ENCODE measurements around the gene SPDEF. TPM values are rescaled to one million over a fixed set of nuclear protein-coding genes. Genes with fewer than 3 reads are reported as not detected.
A peak's percentile ranks its signal among the peaks of the same experiment; 100 is the strongest.

SPDEF gene
- total RNA-seq, 1 donor from 2014 or later: not detected

DNA sequence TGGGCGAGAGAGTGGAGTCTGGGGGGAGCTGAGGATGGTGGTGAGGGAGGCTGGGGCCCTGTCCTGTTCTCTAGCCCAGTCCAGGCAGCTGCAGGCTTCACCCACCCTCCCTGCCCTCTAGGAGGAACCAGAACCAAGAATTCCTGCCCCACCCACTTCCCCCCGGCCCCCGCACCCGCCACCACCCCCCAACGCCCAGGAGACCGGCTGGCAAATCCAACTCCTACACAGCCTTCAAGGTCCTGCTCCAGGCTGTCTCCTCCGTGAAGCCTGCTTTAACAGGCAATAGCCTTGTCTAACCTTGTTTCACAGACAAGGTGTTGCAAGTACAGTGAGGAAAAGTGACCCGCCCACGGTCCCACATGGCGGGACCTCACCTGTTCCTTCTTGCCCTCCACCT lies 2.4 kb downstream of the SPDEF start:
- no peak overlapping the region for H3K4me3 ChIP-seq
- no peaks in the 10 kb centered on the region for H3K36me3 Mint-ChIP-seq
- H2AFZ ChIP-seq (replicated peaks): no peak overlapping the region
- H3K4me3 Mint-ChIP-seq: no peak overlapping the region
- peak overlapping the region; percentile 65 for H3K27ac Mint-ChIP-seq
- no peak overlapping the region for H3K4me2 ChIP-seq
- H3K9me3 ChIP-seq (ENCODE audit: low read depth): no peaks in the 10 kb centered on the region
- peaks cover 30% of the 10 kb centered on the region for H3K4me1 Mint-ChIP-seq
- peaks cover 5% of the 10 kb centered on the region for H3K4me1 ChIP-seq
- no peaks in the 10 kb centered on the region for H3F3A ChIP-seq (ENCODE audit: low read depth)
- H4K20me1 ChIP-seq (ENCODE audit: low read depth): no peaks in the 10 kb centered on the region
- no peak overlapping the region for H3K27ac ChIP-seq
- no peaks in the 10 kb centered on the region for H3K9me3 Mint-ChIP-seq
- no peaks in the 10 kb centered on the region for H3K36me3 ChIP-seq
- no peaks in the 10 kb centered on the region for H3K79me2 ChIP-seq (ENCODE audit: low read depth)
- TF ChIP-seq EZH2phosphoT487 (IDR thresholded peaks at IDR 0.05) (no peak), EZH2 (IDR thresholded peaks at IDR 0.05) (no peak)
- TF ChIP-seq, protein P1, sequence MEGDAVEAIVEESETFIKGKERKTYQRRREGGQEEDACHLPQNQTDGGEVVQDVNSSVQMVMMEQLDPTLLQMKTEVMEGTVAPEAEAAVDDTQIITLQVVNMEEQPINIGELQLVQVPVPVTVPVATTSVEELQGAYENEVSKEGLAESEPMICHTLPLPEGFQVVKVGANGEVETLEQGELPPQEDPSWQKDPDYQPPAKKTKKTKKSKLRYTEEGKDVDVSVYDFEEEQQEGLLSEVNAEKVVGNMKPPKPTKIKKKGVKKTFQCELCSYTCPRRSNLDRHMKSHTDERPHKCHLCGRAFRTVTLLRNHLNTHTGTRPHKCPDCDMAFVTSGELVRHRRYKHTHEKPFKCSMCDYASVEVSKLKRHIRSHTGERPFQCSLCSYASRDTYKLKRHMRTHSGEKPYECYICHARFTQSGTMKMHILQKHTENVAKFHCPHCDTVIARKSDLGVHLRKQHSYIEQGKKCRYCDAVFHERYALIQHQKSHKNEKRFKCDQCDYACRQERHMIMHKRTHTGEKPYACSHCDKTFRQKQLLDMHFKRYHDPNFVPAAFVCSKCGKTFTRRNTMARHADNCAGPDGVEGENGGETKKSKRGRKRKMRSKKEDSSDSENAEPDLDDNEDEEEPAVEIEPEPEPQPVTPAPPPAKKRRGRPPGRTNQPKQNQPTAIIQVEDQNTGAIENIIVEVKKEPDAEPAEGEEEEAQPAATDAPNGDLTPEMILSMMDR (IDR thresholded peaks at IDR 0.05): no peak
- H3K27me3 ChIP-seq: no peaks in the 10 kb centered on the region
- H3K27me3 Mint-ChIP-seq (ENCODE audit: insufficient read depth, low read depth): peaks cover 4% of the 10 kb centered on the region
- H3K9ac ChIP-seq: no peak overlapping the region
- no peak for DNase-seq (ENCODE audit: low spot score)

DNA sequence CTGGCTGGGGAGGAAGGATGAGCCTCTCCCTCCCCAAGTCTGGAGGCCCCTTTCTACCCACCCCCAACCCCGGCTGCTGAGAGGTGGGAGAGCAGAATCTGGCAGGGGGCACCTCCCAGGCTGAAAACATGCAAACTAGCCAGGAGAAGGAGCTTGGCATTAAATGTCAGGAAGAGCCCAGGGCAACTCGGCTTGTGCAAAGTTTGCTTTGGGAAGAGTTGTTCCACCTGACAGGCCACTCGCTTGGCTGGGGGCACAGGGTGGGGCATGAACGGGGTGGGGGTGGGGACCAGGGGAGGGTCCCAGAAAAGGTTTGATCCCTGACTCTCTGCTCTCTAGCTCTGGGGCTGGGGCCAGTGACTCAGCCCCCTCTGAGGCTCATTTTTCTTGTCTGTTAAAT lies 3.0 kb downstream of the SPDEF start:
- Histone ChIP-seq H3K9ac (no peak overlapping the region), H4K20me1 (ENCODE audit: low read depth) (no peaks in the 10 kb centered on the region), H3K4me3 (no peak overlapping the region), H3K27ac (no peak overlapping the region), H3K4me1 (peaks cover 5% of the 10 kb centered on the region), H2AFZ (replicated peaks) (no peak overlapping the region), H3K79me2 (ENCODE audit: low read depth) (no peaks in the 10 kb centered on the region), H3K4me2 (no peak overlapping the region), H3K9me3 (ENCODE audit: low read depth) (no peaks in the 10 kb centered on the region), H3K36me3 (no peaks in the 10 kb centered on the region), H3F3A (ENCODE audit: low read depth) (no peaks in the 10 kb centered on the region), H3K27me3 (no peaks in the 10 kb centered on the region)
- H3K9me3 Mint-ChIP-seq: no peaks in the 10 kb centered on the region
- H3K4me3 Mint-ChIP-seq: no peak overlapping the region
- no peak overlapping the region for H3K27ac Mint-ChIP-seq
- H3K27me3 Mint-ChIP-seq (ENCODE audit: insufficient read depth, low read depth): peaks cover 4% of the 10 kb centered on the region
- peaks cover 30% of the 10 kb centered on the region for H3K4me1 Mint-ChIP-seq
- no peaks in the 10 kb centered on the region for H3K36me3 Mint-ChIP-seq
- DNase-seq (ENCODE audit: low spot score): no peak
- TF ChIP-seq EZH2 (IDR thresholded peaks at IDR 0.05) (no peak), EZH2phosphoT487 (IDR thresholded peaks at IDR 0.05) (no peak)
- TF ChIP-seq, protein P1 (IDR thresholded peaks at IDR 0.05): no peak

DNA sequence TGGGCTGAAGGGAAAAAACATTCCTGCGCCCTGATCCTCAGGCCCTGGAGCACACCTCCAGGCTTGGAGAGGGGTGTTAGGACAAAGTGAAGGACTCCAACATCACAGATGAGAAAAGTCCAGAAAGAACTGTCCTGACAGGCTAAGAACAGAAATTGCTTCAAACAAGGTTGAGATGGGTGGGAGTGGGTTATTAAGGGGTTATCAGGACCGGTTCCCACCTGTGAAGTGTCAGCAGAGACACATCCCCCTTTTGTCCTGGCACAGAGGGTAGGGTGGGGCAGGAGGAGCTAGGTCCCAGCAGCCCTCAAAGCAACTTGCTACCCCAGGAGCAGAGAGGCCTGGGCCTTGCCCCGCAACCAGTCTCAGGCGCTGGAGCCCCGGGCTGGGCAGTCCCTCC lies 3.5 kb downstream of the SPDEF start:
- Mint-ChIP-seq H3K4me1 (peaks cover 30% of the 10 kb centered on the region), H3K9me3 (no peaks in the 10 kb centered on the region), H3K27me3 (ENCODE audit: insufficient read depth, low read depth) (peaks cover 4% of the 10 kb centered on the region), H3K4me3 (no peak overlapping the region), H3K36me3 (no peaks in the 10 kb centered on the region), H3K27ac (peak overlapping the region; percentile 94)
- no peak overlapping the region for H3K4me2 ChIP-seq
- no peaks in the 10 kb centered on the region for H3K9me3 ChIP-seq (ENCODE audit: low read depth)
- H4K20me1 ChIP-seq (ENCODE audit: low read depth): no peaks in the 10 kb centered on the region
- no peak for DNase-seq (ENCODE audit: low spot score)
- H3K4me1 ChIP-seq: peaks cover 5% of the 10 kb centered on the region
- no peaks in the 10 kb centered on the region for H3K79me2 ChIP-seq (ENCODE audit: low read depth)
- TF ChIP-seq EZH2phosphoT487 (IDR thresholded peaks at IDR 0.05) (no peak), EZH2 (IDR thresholded peaks at IDR 0.05) (no peak)
- TF ChIP-seq, protein P1 (IDR thresholded peaks at IDR 0.05): no peak
- H3K9ac ChIP-seq: no peak overlapping the region
- H3K4me3 ChIP-seq: no peak overlapping the region
- no peaks in the 10 kb centered on the region for H3F3A ChIP-seq (ENCODE audit: low read depth)
- no peak overlapping the region for H3K27ac ChIP-seq
- H3K36me3 ChIP-seq: no peaks in the 10 kb centered on the region
- no peak overlapping the region for H2AFZ ChIP-seq (replicated peaks)
- no peaks in the 10 kb centered on the region for H3K27me3 ChIP-seq
